Panc1 (cell line): ENCODE data around the gene LILRA2.

ENCODE experiments used
- POLR2AphosphoS5 ChIP-seq: IDR thresholded peaks from 2 replicates; pipeline ENCODE4 v1.6.1; 2012; ENCODE audit warnings: mild to moderate bottlenecking, low read depth, low read length, moderate library complexity
- SIN3A ChIP-seq: IDR thresholded peaks from 2 replicates; pipeline ENCODE4 v1.6.1; 2012; ENCODE audit warnings: low read depth, mild to moderate bottlenecking, low read length, moderate library complexity, borderline replicate concordance; ENCODE audit not compliant: insufficient read depth
- TCF7L2 ChIP-seq: IDR thresholded peaks from 2 replicates; pipeline ENCODE4 v1.6.1; 2011; ENCODE audit warnings: mild to moderate bottlenecking, low read depth, low read length, inconsistent platforms
- TF ChIP-seq, protein P1 (sequence below): fragments of 450-650 bp; IDR thresholded peaks from 2 replicates; pipeline ENCODE4 v1.5.1; 2017; ENCODE audit warnings: mild to moderate bottlenecking

DNA sequence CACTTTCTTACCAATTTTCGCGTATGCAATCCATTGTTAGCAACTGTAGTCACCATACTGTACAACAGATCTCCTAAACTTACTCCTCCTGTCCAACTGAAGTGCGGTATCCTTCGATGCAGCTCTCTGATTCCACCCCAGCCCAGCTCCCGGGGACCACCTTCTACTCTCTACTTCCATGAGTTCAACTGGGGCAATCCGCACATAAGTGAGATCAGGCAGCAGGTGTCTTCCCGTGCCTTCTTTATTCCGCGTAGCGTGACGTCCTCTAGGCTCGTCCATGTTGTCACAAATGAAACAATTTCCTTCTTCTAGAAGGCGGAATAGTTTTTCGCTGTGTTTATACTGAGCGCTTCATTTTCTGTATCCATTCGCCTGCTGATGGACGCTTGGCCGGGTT lies 65.1 kb downstream of the LILRA2 start:
- TF ChIP-seq POLR2AphosphoS5 (no peak), SIN3A (no peak), TCF7L2 (no peak)
- TF ChIP-seq, protein P1, sequence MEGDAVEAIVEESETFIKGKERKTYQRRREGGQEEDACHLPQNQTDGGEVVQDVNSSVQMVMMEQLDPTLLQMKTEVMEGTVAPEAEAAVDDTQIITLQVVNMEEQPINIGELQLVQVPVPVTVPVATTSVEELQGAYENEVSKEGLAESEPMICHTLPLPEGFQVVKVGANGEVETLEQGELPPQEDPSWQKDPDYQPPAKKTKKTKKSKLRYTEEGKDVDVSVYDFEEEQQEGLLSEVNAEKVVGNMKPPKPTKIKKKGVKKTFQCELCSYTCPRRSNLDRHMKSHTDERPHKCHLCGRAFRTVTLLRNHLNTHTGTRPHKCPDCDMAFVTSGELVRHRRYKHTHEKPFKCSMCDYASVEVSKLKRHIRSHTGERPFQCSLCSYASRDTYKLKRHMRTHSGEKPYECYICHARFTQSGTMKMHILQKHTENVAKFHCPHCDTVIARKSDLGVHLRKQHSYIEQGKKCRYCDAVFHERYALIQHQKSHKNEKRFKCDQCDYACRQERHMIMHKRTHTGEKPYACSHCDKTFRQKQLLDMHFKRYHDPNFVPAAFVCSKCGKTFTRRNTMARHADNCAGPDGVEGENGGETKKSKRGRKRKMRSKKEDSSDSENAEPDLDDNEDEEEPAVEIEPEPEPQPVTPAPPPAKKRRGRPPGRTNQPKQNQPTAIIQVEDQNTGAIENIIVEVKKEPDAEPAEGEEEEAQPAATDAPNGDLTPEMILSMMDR = no peak
